ENCODE results near the gene CACNA2D3.

DNA sequence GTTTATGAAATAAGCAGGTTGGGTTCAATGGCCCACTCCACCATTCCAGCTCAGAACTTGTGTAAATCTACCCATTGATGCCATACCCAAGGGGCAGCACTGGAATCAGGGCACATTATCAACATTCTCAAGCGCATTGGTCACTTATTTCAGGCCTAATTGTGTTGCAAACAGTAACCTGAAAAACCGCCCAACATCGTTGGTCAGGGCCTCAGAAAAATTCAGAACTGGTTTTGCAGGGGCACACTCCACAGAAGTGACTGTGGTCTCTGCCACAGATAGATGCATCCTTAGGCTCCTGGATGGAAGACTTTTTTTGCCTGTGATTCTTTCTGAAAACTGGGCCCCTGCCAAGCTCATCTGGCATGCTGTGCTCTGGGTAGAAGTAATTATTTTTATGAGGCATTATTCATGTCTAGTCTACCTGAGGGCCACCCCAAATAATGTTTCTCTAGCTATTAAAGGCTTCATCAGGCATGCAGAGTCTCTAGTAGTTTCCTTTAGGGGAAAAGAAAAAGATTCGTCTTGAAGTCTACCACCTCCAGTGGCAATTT lies 827.2 kb downstream of the CACNA2D3 start:
- no peak for TF ChIP-seq POLR2AphosphoS5 (IDR thresholded peaks at IDR 0.05; ENCODE audit: low read depth, low read length)
- no peak for TF ChIP-seq SIN3A (IDR thresholded peaks at IDR 0.05; ENCODE audit: borderline replicate concordance, insufficient read depth, low read length)
- TF ChIP-seq TAF1 (IDR thresholded peaks at IDR 0.05; ENCODE audit: borderline replicate concordance, insufficient read depth, low read length) = no peak
- TF ChIP-seq, protein P1, sequence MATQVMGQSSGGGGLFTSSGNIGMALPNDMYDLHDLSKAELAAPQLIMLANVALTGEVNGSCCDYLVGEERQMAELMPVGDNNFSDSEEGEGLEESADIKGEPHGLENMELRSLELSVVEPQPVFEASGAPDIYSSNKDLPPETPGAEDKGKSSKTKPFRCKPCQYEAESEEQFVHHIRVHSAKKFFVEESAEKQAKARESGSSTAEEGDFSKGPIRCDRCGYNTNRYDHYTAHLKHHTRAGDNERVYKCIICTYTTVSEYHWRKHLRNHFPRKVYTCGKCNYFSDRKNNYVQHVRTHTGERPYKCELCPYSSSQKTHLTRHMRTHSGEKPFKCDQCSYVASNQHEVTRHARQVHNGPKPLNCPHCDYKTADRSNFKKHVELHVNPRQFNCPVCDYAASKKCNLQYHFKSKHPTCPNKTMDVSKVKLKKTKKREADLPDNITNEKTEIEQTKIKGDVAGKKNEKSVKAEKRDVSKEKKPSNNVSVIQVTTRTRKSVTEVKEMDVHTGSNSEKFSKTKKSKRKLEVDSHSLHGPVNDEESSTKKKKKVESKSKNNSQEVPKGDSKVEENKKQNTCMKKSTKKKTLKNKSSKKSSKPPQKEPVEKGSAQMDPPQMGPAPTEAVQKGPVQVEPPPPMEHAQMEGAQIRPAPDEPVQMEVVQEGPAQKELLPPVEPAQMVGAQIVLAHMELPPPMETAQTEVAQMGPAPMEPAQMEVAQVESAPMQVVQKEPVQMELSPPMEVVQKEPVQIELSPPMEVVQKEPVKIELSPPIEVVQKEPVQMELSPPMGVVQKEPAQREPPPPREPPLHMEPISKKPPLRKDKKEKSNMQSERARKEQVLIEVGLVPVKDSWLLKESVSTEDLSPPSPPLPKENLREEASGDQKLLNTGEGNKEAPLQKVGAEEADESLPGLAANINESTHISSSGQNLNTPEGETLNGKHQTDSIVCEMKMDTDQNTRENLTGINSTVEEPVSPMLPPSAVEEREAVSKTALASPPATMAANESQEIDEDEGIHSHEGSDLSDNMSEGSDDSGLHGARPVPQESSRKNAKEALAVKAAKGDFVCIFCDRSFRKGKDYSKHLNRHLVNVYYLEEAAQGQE (IDR thresholded peaks at IDR 0.05; ENCODE audit: insufficient read depth in 1 of 2, low read depth in 2 of 2, low read length in 2 of 2) = no peak
